K562 (cell line): Measurements from ENCODE around the gene PCED1B. TPM values are rescaled to one million over a fixed set of nuclear protein-coding genes. Genes with fewer than 3 reads are reported as not detected.
A peak's percentile ranks its signal among the peaks of the same experiment; 100 is the strongest.

Source experiments
- C11orf30 ChIP-seq: fragments of 450-650 bp; IDR thresholded peaks from 2 replicates; pipeline ENCODE4 v1.6.1; 2016; ENCODE audit warnings: low read depth, mild to moderate bottlenecking
- CHD1 ChIP-seq: fragments of 200-600 bp; sonication (generic); IDR thresholded peaks from one replicate; pipeline ENCODE4 v1.6.1; 2012; ENCODE audit warnings: mild to moderate bottlenecking, moderate library complexity, low read length, inconsistent platforms
- EHMT2 ChIP-seq: fragments of 450-650 bp; IDR thresholded peaks from 2 replicates; pipeline ENCODE4 v1.6.1; 2018; ENCODE audit warnings: antibody characterized with exemption
- FOXA1 ChIP-seq: fragments of 450-650 bp; IDR thresholded peaks from 2 replicates; pipeline ENCODE4 v1.6.1; 2016; ENCODE audit warnings: mild to moderate bottlenecking, borderline replicate concordance
- FOXA3 ChIP-seq, 2 experiments: fragments of 450-650 bp in 1 of 2; sonication (generic) in 1 of 2; formaldehyde crosslinking; IDR thresholded peaks in 1 of 2; conservative IDR thresholded peaks in 1 of 2; 2 replicates each; pipeline versions ENCODE4 v1.4.0 to v1.8.0; 2020 to 2022; ENCODE audit warnings: mild to moderate bottlenecking in 2 of 2, missing genetic modification reagents in 1 of 2
- HMG20A ChIP-seq: fragments of 450-650 bp; formaldehyde crosslinking; conservative IDR thresholded peaks from 2 replicates; pipeline ENCODE4 v1.4.0; 2020; ENCODE audit warnings: mild to moderate bottlenecking, mixed read lengths
- NCOR1 ChIP-seq: fragments of 450-650 bp; IDR thresholded peaks from 2 replicates; pipeline ENCODE4 v1.6.1; 2016; ENCODE audit warnings: mild to moderate bottlenecking, moderate library complexity
- NR1H2 ChIP-seq: sonication (generic); formaldehyde crosslinking; IDR thresholded peaks from 2 replicates; pipeline ENCODE4 v1.4.0; 2020; ENCODE audit warnings: mild to moderate bottlenecking, missing genetic modification reagents
- NR4A1 ChIP-seq, 2 experiments: fragments of 250-450 bp in 1 of 2; fragments of 450-650 bp in 1 of 2; sonication (Bioruptor Pico) in 1 of 2; IDR thresholded peaks; 2 replicates each; pipeline versions ENCODE4 v1.4.0 to v1.6.1; 2016 to 2020; ENCODE audit warnings: mild to moderate bottlenecking in 2 of 2, missing compliant biosample characterization in 1 of 2, missing genetic modification characterization in 1 of 2, moderate library complexity in 1 of 2
- RBM17 ChIP-seq: fragments of 200-400 bp; formaldehyde crosslinking; IDR thresholded peaks from 2 replicates; pipeline ENCODE4 v1.6.1; 2017; ENCODE audit warnings: low read depth, mild to moderate bottlenecking, low read length, borderline replicate concordance
- SMARCE1 ChIP-seq: fragments of 450-650 bp; IDR thresholded peaks from 2 replicates; pipeline ENCODE4 v1.7.1; 2016; ENCODE audit warnings: mild to moderate bottlenecking
- SP1 ChIP-seq: sonication (generic); formaldehyde crosslinking; IDR thresholded peaks from 2 replicates; pipeline ENCODE4 v1.8.1; 2022; ENCODE audit warnings: mild to moderate bottlenecking, missing genetic modification reagents
- STAG1 ChIP-seq: sonication (generic); formaldehyde crosslinking; IDR thresholded peaks from 2 replicates; pipeline ENCODE4 v1.5.0; 2020; ENCODE audit warnings: missing genetic modification reagents, borderline replicate concordance
- XRCC5 ChIP-seq: fragments of 200-400 bp; formaldehyde crosslinking; IDR thresholded peaks from 2 replicates; pipeline ENCODE4 v1.6.1; 2017; ENCODE audit warnings: low read depth, mild to moderate bottlenecking, low read length
- ZNF24 ChIP-seq: fragments of 450-650 bp; IDR thresholded peaks from 2 replicates; pipeline ENCODE4 v1.6.1; 2016
- ZNF354B ChIP-seq: fragments of 250-450 bp; sonication (Bioruptor Pico); IDR thresholded peaks from 2 replicates; pipeline ENCODE4 v1.4.0; 2020
- ZNF507 ChIP-seq: conservative IDR thresholded peaks from 2 replicates; pipeline ENCODE4 v1.6.1; 2017; ENCODE audit warnings: missing genetic modification characterization, missing compliant biosample characterization
- polyA plus RNA-seq, 8 experiments: library from polyadenylated mRNA; depleted of rRNA in 4 of 8; stranded (reverse) in 5 of 8; unstranded in 3 of 8; fragments of >200 nt; fragmentation: Nextera tagmentation in 2 of 8; fragmentation: Illumina TruSeq in 1 of 8; extraction: Ambion mirVana in 2 of 8; extraction: Trizol in 1 of 8; gene quantifications; 2 replicates each; pipeline versions ENCODE4 v1.2.1 to v1.2.3, GENCODE V29; 2011 to 2014; ENCODE audit warnings: inconsistent platforms in 1 of 8, missing spikeins in 1 of 8
- total RNA-seq, 7 experiments: library from RNA; depleted of rRNA in 6 of 7; stranded (reverse); fragments of >200 nt in 6 of 7; fragmentation: Illumina TruSeq in 2 of 7; extraction: Trizol in 2 of 7; gene quantifications; 2 replicates each; pipeline versions ENCODE4 v1.2.1 to v1.2.3, GENCODE V29; 2011 to 2021; ENCODE audit warnings: low replicate concordance in 1 of 7
- TF ChIP-seq, protein P1 (sequence below): fragments of 450-650 bp; conservative IDR thresholded peaks from 2 replicates; pipeline ENCODE4 v1.6.1; 2016; ENCODE audit warnings: missing genetic modification characterization, low read depth, mild to moderate bottlenecking, missing compliant biosample characterization, moderate library complexity
- TF ChIP-seq, protein P2 (sequence below): fragments of 450-650 bp; formaldehyde crosslinking; IDR thresholded peaks from 2 replicates; pipeline ENCODE4 v1.4.0; 2022; ENCODE audit warnings: missing genetic modification characterization
- TF ChIP-seq, protein P3 (sequence below): fragments of 250-450 bp; sonication (Bioruptor Pico); IDR thresholded peaks from 2 replicates; pipeline ENCODE4 v1.8.0; 2021; ENCODE audit warnings: borderline replicate concordance, mild to moderate bottlenecking, moderate library complexity; ENCODE audit not compliant: poor library complexity, severe bottlenecking
- TF ChIP-seq, protein P4 (sequence below): fragments of 450-650 bp; IDR thresholded peaks from 2 replicates; pipeline ENCODE4 v1.7.0; 2016; ENCODE audit warnings: borderline replicate concordance
- TF ChIP-seq, protein P5 (sequence below): fragments of 200-800 bp; sonication (Bioruptor generic); IDR thresholded peaks from 2 replicates; pipeline ENCODE4 v1.6.1; 2017; ENCODE audit warnings: missing genetic modification characterization, missing compliant biosample characterization

Gene PCED1B
- total and polyA plus RNA-seq, 9 of the 15 experiments (the other 6 are each of a cell fraction or from before 2014, with no cell fraction given), result 1.2 to 9.3 (median 2.5) TPM

DNA sequence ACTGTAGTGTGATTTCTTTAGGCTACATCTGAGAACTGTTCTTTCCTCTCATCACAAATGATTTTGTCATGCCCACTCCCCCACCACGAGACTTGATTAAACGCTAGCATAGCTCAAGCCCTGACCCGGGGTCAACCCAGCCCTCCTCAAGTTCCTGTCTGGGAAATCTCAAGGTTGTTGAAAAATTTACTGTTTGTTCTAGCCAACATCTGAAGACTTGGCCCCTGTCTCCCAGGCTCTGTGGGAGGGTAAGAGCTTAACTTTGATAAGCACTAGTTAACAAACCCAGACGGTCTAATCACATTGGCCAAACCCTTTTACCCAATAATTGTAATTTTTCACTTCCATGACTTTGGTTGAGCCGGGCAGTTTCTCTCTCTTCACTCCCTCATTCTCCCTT lies 86.5 kb downstream of the PCED1B start (continued):
- TF ChIP-seq, protein P1, sequence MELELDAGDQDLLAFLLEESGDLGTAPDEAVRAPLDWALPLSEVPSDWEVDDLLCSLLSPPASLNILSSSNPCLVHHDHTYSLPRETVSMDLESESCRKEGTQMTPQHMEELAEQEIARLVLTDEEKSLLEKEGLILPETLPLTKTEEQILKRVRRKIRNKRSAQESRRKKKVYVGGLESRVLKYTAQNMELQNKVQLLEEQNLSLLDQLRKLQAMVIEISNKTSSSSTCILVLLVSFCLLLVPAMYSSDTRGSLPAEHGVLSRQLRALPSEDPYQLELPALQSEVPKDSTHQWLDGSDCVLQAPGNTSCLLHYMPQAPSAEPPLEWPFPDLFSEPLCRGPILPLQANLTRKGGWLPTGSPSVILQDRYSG (tag), result no peak
- TF ChIP-seq, protein P2, sequence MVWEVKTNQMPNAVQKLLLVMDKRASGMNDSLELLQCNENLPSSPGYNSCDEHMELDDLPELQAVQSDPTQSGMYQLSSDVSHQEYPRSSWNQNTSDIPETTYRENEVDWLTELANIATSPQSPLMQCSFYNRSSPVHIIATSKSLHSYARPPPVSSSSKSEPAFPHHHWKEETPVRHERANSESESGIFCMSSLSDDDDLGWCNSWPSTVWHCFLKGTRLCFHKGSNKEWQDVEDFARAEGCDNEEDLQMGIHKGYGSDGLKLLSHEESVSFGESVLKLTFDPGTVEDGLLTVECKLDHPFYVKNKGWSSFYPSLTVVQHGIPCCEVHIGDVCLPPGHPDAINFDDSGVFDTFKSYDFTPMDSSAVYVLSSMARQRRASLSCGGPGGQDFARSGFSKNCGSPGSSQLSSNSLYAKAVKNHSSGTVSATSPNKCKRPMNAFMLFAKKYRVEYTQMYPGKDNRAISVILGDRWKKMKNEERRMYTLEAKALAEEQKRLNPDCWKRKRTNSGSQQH (CRISPR knock-in tag), result no peak
- TF ChIP-seq ZNF354B (no peak), FOXA3 (CRISPR knock-in tag; conservative IDR thresholded peaks at IDR 0.05 in 1 of 2, IDR thresholded peaks at IDR 0.05 in 1 of 2) (no peak), RBM17 (no peak), ZNF24 (no peak), C11orf30 (no peak), ZNF507 (no peak), NR4A1 (CRISPR knock-in tag; IDR thresholded peaks at IDR 0.05) (no peak), NR4A1 (tag; IDR thresholded peaks at IDR 0.05) (no peak), NR1H2 (CRISPR knock-in tag) (no peak), HMG20A (CRISPR knock-in tag) (no peak), XRCC5 (no peak), EHMT2 (no peak), FOXA1 (no peak), NCOR1 (peak; percentile 78), SP1 (CRISPR knock-in tag) (no peak), SMARCE1 (0 out of 2 replicates have a peak, but pooled peaks have one; percentile 43), STAG1 (CRISPR knock-in tag) (no peak), CHD1 (no peak)
- TF ChIP-seq, protein P3, sequence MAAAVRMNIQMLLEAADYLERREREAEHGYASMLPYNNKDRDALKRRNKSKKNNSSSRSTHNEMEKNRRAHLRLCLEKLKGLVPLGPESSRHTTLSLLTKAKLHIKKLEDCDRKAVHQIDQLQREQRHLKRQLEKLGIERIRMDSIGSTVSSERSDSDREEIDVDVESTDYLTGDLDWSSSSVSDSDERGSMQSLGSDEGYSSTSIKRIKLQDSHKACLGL, result no peak
- TF ChIP-seq, protein P4, sequence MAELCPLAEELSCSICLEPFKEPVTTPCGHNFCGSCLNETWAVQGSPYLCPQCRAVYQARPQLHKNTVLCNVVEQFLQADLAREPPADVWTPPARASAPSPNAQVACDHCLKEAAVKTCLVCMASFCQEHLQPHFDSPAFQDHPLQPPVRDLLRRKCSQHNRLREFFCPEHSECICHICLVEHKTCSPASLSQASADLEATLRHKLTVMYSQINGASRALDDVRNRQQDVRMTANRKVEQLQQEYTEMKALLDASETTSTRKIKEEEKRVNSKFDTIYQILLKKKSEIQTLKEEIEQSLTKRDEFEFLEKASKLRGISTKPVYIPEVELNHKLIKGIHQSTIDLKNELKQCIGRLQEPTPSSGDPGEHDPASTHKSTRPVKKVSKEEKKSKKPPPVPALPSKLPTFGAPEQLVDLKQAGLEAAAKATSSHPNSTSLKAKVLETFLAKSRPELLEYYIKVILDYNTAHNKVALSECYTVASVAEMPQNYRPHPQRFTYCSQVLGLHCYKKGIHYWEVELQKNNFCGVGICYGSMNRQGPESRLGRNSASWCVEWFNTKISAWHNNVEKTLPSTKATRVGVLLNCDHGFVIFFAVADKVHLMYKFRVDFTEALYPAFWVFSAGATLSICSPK, result no peak
- TF ChIP-seq, protein P5, sequence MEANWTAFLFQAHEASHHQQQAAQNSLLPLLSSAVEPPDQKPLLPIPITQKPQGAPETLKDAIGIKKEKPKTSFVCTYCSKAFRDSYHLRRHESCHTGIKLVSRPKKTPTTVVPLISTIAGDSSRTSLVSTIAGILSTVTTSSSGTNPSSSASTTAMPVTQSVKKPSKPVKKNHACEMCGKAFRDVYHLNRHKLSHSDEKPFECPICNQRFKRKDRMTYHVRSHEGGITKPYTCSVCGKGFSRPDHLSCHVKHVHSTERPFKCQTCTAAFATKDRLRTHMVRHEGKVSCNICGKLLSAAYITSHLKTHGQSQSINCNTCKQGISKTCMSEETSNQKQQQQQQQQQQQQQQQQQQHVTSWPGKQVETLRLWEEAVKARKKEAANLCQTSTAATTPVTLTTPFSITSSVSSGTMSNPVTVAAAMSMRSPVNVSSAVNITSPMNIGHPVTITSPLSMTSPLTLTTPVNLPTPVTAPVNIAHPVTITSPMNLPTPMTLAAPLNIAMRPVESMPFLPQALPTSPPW, result no peak
